Cardiac fibroblast (primary cell): ENCODE results near the gene FOXP4.

ENCODE experiments used
- DNase-seq, 2 donors: peaks; one replicate each; pipeline versions ENCODE4 v3.0.0 to v3.0.0-alpha.2; 2010; ENCODE audit warnings: low read depth in 2 of 2
- H3K4me3 ChIP-seq, 2 donors: replicated peaks in 1 of 2; 1 replicate in 1 of 2; 2 replicates in 1 of 2; pipeline ENCODE4 v1.5.1; 2011; ENCODE audit warnings: low read depth in 2 of 2, low read length in 2 of 2, mild to moderate bottlenecking in 2 of 2, moderate library complexity in 1 of 2
- CTCF ChIP-seq: IDR thresholded peaks from one replicate; pipeline ENCODE4 v1.5.1; 2011; ENCODE audit warnings: low read depth, mild to moderate bottlenecking, low read length, inconsistent platforms

Gene FOXP4

GRCh38 chr6:41564448-41565142 lies 18.4 kb downstream of the FOXP4 start:
- TF ChIP-seq CTCF: no peak
- H3K4me3 ChIP-seq: no peak overlapping the region
- DNase-seq: no peak

GRCh38 chr6:41565701-41566100 lies 19.5 kb downstream of the FOXP4 start:
- no peak for TF ChIP-seq CTCF
- no peak for DNase-seq
- no peak overlapping the region for H3K4me3 ChIP-seq

GRCh38 chr6:41566961-41567360 lies 20.8 kb downstream of the FOXP4 start:
- no peak for TF ChIP-seq CTCF
- DNase-seq: no peak
- no peak overlapping the region for H3K4me3 ChIP-seq

GRCh38 chr6:41567684-41568083 lies 21.5 kb downstream of the FOXP4 start:
- no peak for TF ChIP-seq CTCF
- H3K4me3 ChIP-seq: no peak overlapping the region
- no peak for DNase-seq

- TF ChIP-seq CTCF: no peak
- no peak for DNase-seq
- no peak overlapping the region for H3K4me3 ChIP-seq
Measured at GRCh38 chr6:41568202-41568584, 22.0 kb downstream of the FOXP4 start.

GRCh38 chr6:41568585-41569384 lies 22.6 kb downstream of the FOXP4 start:
- no peak for TF ChIP-seq CTCF
- H3K4me3 ChIP-seq: no peak overlapping the region
- peak; percentile 10 to 18 for DNase-seq
